ENCODE results near the gene TDG.

The TDG gene

GRCh38 chr12:103978384-103978982 is 12.8 kb downstream of the TDG start:
- TF ChIP-seq GATA2 (IDR thresholded peaks at IDR 0.05; ENCODE audit: low read depth, low read length) (no peak), GATA3 (IDR thresholded peaks at IDR 0.05; ENCODE audit: low read depth, low read length) (no peak)

- TF ChIP-seq GATA2 (IDR thresholded peaks at IDR 0.05; ENCODE audit: low read depth, low read length), result no peak
- TF ChIP-seq GATA3 (IDR thresholded peaks at IDR 0.05; ENCODE audit: low read depth, low read length), result no peak
Measured at GRCh38 chr12:103986829-103987228, 21.2 kb downstream of the TDG start.

DNA sequence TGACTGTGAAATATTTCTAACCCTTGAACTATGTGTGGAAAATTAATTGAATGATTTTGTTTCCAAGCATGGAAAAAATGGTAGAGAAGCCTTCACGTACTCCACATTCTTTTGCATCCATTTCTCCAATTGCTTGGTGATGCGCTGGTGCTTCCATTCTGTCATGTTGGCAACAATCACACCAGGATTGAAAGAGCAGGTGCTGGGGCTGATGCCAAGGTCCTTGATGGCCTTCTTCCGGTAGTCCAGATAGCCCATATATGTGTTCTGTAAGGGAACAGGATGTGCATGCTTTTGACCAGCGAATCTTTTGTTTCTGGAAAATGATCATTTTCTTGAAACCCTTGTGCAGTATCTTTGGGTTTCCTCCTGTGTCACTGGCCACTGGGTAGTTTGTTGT is 28.6 kb downstream of the TDG start:
- TF ChIP-seq GATA3 (IDR thresholded peaks at IDR 0.05; ENCODE audit: low read depth, low read length) (no peak), GATA2 (IDR thresholded peaks at IDR 0.05; ENCODE audit: low read depth, low read length) (no peak)

DNA sequence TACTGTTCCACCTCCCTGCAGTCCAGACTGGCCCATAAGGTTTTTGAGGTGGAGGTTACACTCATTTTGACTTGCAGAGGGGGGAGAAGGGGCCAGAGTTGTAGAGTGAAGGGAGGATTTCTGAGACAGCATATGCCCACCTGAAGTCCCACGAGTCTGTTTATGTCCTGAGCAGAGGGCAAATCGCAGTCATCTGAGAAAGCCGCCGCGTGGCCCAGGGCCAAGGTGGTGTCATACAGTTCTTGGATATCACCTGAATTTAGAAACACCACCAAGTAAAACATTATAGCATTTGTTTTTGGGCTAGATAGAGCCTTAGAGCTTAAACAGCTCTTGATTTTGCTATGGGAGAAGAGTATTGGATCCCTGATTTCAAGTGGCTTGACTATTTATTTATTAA is 30.9 kb downstream of the TDG start:
- TF ChIP-seq GATA2 (IDR thresholded peaks at IDR 0.05; ENCODE audit: low read depth, low read length) (no peak), GATA3 (IDR thresholded peaks at IDR 0.05; ENCODE audit: low read depth, low read length) (no peak)

DNA sequence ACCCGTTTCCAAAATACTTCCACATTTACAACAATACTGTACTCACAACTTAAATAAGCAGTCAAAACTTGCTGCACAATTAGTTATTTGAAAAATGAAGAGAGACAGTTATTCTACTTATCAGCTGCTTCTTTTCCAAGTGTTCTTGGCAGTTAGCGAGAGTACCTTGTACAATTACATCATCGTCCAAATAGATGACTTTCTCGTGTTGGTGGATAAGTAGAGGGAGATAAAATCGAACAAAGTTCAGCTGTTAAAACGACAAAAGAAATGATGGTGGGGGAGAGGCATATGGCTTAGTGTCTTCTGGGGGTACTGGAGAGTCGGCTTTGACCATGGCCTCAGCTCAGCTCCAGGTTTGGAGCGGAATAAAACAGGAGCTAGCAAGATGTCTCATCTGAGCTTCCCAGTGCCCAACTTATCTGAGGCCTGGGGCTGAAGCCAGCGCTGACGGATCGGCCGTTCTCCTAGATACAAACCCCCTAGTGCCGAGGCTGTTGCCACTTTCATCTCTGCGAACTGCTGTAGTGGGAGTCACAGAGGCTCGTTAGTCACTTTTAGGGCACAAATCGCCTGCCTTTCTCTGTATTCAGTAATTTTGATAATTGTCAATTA is 31.7 kb downstream of the TDG start:
- TF ChIP-seq GATA2 (IDR thresholded peaks at IDR 0.05; ENCODE audit: low read depth, low read length) (no peak), GATA3 (IDR thresholded peaks at IDR 0.05; ENCODE audit: low read depth, low read length) (no peak)

DNA sequence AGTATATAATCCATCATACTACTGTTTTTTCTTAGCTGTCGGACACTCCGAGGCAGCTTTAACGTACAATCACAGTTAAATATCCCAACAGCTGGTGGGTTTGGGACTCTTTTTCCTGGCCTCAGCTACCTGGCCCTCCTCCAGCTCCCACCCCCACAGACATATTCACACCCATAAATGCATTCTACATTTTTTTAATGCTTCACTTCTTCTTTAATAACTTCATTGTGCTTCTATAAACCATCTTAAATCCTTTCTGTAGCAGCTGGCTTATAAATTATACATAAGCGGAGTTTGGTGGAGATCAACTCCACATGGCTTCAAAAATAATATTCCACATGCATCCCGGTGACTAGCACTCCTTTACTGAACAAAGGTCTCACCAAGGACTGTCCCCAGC is 33.3 kb downstream of the TDG start:
- TF ChIP-seq GATA2 (IDR thresholded peaks at IDR 0.05; ENCODE audit: low read depth, low read length) (no peak), GATA3 (IDR thresholded peaks at IDR 0.05; ENCODE audit: low read depth, low read length) (no peak)

DNA sequence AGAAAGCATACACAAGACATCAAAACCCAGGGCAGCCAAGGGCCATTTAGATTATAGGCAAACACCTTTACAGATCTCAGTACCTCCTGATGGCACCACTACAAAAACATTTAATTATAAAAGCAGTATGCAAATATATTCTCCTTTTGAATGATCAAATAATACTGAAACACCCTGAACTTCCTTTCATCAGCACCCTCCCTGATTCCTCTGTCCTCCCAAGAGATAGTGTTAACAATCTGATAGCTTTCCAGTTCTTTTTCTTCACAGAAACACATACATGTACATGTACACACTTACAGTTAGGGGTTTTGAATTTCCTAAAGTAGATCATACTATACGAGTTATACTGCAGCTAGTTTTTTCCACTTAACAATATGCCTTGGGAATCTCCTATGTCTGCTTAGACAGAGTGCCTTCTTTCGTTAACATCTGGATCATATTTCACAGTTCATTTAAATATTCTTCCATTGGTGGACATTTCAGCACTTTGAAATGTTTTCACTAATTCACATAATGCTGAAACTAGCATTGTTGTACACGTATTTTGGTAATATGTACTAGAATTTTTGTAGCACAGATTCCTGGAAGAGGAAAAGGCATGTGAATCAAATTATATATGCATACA is 35.2 kb downstream of the TDG start:
- TF ChIP-seq GATA2 (IDR thresholded peaks at IDR 0.05; ENCODE audit: low read depth, low read length), result no peak
- no peak for TF ChIP-seq GATA3 (IDR thresholded peaks at IDR 0.05; ENCODE audit: low read depth, low read length)

DNA sequence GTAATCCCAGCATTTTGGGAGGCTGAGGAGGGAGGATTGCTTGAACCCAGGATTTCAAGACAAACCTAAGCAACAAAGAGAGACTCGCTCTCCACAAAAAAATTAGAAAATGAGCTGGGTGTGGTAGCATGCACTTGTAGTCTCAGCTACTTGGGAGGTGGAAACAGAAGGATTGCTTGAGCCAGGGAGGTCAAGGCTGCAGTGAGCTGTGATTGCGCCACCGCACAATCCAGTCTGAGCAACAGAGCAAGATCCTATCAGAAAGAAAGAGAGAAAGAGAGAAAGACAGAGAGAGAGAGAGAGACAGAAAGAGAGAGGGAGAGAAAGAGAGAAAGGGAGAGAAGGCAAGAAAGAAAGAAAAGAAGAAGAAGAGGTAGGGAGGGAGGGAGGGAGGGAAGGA is 37.0 kb downstream of the TDG start:
- TF ChIP-seq GATA2 (IDR thresholded peaks at IDR 0.05; ENCODE audit: low read depth, low read length) (no peak), GATA3 (IDR thresholded peaks at IDR 0.05; ENCODE audit: low read depth, low read length) (no peak)

DNA sequence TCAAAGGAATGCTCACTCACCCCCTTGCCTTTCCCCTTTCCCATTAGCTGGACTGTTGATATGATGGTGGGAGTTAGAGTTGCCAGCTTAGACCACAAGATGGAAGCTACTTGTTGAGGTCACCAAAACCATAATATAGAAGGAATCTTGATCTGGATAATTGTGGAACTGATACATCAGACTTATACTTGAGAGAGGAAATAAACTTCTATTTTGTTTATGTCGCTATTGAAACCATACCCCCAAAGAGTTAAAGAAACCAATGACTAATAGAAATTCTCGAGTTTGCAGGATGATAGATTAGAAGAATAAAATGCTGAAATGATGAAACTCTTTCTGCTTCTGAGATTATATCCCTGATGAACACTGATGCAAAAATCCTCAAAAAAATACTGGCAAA is 37.9 kb downstream of the TDG start:
- TF ChIP-seq GATA2 (IDR thresholded peaks at IDR 0.05; ENCODE audit: low read depth, low read length) (no peak), GATA3 (IDR thresholded peaks at IDR 0.05; ENCODE audit: low read depth, low read length) (no peak)

DNA sequence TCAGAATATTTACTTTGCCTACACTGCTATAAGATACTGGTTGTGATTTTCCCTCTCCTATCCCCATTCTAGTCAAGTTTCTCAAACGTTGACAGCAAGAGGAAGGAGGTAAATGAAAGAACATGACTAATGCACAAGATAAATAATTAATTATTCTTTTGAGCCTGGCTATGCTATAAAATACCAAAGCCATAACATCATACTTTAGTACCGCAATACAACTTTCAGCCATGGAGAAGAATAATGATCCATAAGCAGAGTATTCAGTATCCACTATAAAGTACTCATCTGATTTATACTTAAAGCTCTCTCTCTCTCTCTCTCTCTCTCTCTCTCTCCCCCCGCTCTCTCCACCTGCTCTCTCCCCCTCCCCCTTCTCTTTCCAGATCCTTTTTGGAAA is 41.3 kb downstream of the TDG start:
- TF ChIP-seq GATA3 (IDR thresholded peaks at IDR 0.05; ENCODE audit: low read depth, low read length), result no peak
- TF ChIP-seq GATA2 (IDR thresholded peaks at IDR 0.05; ENCODE audit: low read depth, low read length), result no peak

GRCh38 chr12:104010121-104010520 is 44.4 kb downstream of the TDG start:
- TF ChIP-seq GATA3 (IDR thresholded peaks at IDR 0.05; ENCODE audit: low read depth, low read length) (no peak), GATA2 (IDR thresholded peaks at IDR 0.05; ENCODE audit: low read depth, low read length) (no peak)

GRCh38 chr12:104010606-104011169 is 45.0 kb downstream of the TDG start:
- no peak for TF ChIP-seq GATA3 (IDR thresholded peaks at IDR 0.05; ENCODE audit: low read depth, low read length)
- TF ChIP-seq GATA2 (IDR thresholded peaks at IDR 0.05; ENCODE audit: low read depth, low read length), result no peak

DNA sequence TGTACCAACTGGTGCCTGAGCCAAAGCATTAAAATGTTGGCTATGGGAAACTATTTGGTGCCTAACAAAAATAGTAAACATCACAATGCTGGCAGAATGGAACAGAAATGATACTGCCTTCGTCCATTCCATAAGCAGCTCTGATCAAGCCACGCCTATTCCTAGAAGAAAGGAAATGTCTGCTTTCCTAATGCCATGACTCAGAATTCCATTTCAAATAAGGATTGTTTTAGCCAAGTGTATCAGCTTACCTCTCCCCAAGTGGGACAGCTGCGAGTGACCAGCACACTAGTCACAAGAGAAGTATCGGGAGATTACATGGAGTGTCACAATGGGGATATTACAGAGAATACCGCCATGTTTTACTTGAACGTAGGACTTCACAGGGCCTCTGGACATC is 45.6 kb downstream of the TDG start:
- TF ChIP-seq GATA2 (IDR thresholded peaks at IDR 0.05; ENCODE audit: low read depth, low read length) (no peak), GATA3 (IDR thresholded peaks at IDR 0.05; ENCODE audit: low read depth, low read length) (no peak)

DNA sequence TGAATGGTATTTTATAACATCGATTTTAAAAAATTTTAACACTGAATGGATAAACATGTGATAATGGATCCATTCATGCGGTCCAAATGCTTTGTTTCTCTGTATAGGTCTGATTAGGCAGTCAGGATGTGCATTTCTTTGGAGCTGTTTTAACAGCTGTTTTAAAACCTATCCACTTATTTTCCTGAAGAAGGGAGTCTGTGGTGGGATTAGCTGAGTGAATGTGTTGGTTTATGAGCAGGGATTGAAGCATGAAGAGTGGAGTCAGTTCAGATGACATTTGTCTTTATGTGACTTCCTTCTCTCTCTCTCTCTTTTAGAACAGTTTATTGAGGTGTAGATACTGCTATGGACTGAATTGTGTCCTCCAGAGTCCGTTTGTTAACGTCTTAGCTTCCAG is 46.7 kb downstream of the TDG start:
- TF ChIP-seq GATA2 (IDR thresholded peaks at IDR 0.05; ENCODE audit: low read depth, low read length) (no peak), GATA3 (IDR thresholded peaks at IDR 0.05; ENCODE audit: low read depth, low read length) (no peak)

DNA sequence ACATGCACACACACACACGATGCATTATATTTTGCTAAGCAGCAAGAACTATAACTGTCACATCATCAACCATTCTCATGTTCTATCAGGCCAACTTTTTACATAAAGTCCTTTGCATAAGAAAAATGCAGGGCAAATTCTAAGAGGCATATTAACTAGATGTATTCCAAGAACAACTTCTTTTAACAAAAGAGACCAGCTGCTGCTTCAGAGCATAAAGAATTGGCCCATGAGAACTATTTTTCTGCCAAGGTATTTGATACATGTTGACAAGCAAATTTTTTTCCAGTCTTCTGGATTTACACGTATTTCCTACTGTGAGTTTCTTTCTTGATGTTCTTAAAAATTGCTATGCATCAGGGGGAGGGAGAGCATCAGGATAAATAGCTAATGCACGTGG is 57.1 kb downstream of the TDG start:
- TF ChIP-seq GATA3 (IDR thresholded peaks at IDR 0.05; ENCODE audit: low read depth, low read length) (no peak), GATA2 (IDR thresholded peaks at IDR 0.05; ENCODE audit: low read depth, low read length) (no peak)
